Sigmoid colon (tissue), 7 donors: ENCODE results near the gene IFIT1B. TPM values are rescaled to one million over a fixed set of nuclear protein-coding genes. Genes with fewer than 3 reads are reported as not detected.

Source experiments
- DNase-seq: peaks from one replicate; pipeline ENCODE4 v3.0.0-alpha.2; 2019
- H3K27ac ChIP-seq, 4 donors: fragments of 200-600 bp; sonication (generic); one replicate each; pipeline ENCODE4 v1.5.1; 2016 to 2019; ENCODE audit warnings: mild to moderate bottlenecking in 1 of 4
- H3K27me3 ChIP-seq, 3 donors: fragments of 200-600 bp; sonication (generic); one replicate each; pipeline ENCODE4 v1.5.1; 2019; ENCODE audit warnings: mild to moderate bottlenecking in 1 of 3
- H3K36me3 ChIP-seq, 4 donors: fragments of 200-600 bp; sonication (generic); one replicate each; pipeline ENCODE4 v1.5.1; 2016 to 2019
- H3K4me1 ChIP-seq, 4 donors: fragments of 200-600 bp; sonication (generic); one replicate each; pipeline ENCODE4 v1.5.1; 2017 to 2019
- H3K4me3 ChIP-seq, 4 donors: fragments of 200-600 bp; sonication (generic); one replicate each; pipeline ENCODE4 v1.5.1; 2017 to 2019; ENCODE audit warnings: mild to moderate bottlenecking in 2 of 4, moderate library complexity in 1 of 4
- H3K9me3 ChIP-seq, 4 donors: fragments of 200-600 bp in 3 of 4; sonication (generic) in 3 of 4; one replicate each; pipeline versions ENCODE4 v1.5.1 to v1.6.1; 2013 to 2019
- EP300 ChIP-seq, 4 donors: sonication (generic); formaldehyde crosslinking; IDR thresholded peaks; one replicate each; pipeline ENCODE4 v1.6.1; 2017; ENCODE audit warnings: antibody characterized with exemption in 4 of 4
- POLR2A ChIP-seq, 2 donors: fragments of 450-650 bp; IDR thresholded peaks; one replicate each; pipeline ENCODE4 v1.6.1; 2016; ENCODE audit warnings: antibody characterized with exemption in 2 of 2, mild to moderate bottlenecking in 2 of 2, moderate library complexity in 2 of 2
- POLR2AphosphoS5 ChIP-seq, 4 donors: sonication (generic); formaldehyde crosslinking; IDR thresholded peaks; one replicate each; pipeline ENCODE4 v1.6.1; 2017; ENCODE audit warnings: antibody characterized with exemption in 4 of 4
- WGBS, 2 donors: extraction: QIAGEN DNeasy Blood & Tissue Kit; methylation state at CpG; one replicate each; pipeline ENCODE4 v1.1.7; 2013; 5-methylcytosine and 5-hydroxymethylcytosine counted together
- intact Hi-C: fragments of 100-400 bp; cut with DNase I; formaldehyde crosslinking; loops from one replicate; pipeline ENCODE4 v1.15.1; 2023
- polyA plus RNA-seq, 3 donors: library from polyadenylated mRNA; stranded (reverse); fragments of 200-250 nt; gene quantifications; one replicate each; pipeline ENCODE4 v1.2.3, GENCODE V29; 2013
- total RNA-seq, 4 donors: library from RNA; depleted of rRNA; stranded (reverse); fragments of >200 nt; gene quantifications; one replicate each; pipeline ENCODE4 v1.1.0, GENCODE V29; 2016
- TF ChIP-seq, protein P1 (sequence below), 4 experiments: fragments of 450-650 bp in 3 of 4; fragments of 200-600 bp in 1 of 4; IDR thresholded peaks; one replicate each; pipeline ENCODE4 v1.5.1; 2016 to 2019; ENCODE audit warnings: antibody characterized with exemption in 4 of 4, mild to moderate bottlenecking in 3 of 4, moderate library complexity in 2 of 4
- donor health status: healthy with polysubstance abuse.
- donor health status: Bipolar disorder and iron deficiency.
- donor health status: healthy.

IFIT1B gene
- total and polyA plus RNA-seq, 7 donors = not detected

GRCh38 chr10:89355394-89355931, 22.4 kb upstream of the IFIT1B start:
- TF ChIP-seq, protein P1, sequence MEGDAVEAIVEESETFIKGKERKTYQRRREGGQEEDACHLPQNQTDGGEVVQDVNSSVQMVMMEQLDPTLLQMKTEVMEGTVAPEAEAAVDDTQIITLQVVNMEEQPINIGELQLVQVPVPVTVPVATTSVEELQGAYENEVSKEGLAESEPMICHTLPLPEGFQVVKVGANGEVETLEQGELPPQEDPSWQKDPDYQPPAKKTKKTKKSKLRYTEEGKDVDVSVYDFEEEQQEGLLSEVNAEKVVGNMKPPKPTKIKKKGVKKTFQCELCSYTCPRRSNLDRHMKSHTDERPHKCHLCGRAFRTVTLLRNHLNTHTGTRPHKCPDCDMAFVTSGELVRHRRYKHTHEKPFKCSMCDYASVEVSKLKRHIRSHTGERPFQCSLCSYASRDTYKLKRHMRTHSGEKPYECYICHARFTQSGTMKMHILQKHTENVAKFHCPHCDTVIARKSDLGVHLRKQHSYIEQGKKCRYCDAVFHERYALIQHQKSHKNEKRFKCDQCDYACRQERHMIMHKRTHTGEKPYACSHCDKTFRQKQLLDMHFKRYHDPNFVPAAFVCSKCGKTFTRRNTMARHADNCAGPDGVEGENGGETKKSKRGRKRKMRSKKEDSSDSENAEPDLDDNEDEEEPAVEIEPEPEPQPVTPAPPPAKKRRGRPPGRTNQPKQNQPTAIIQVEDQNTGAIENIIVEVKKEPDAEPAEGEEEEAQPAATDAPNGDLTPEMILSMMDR (IDR thresholded peaks at IDR 0.05) = no peak
- no peak for TF ChIP-seq POLR2AphosphoS5 (IDR thresholded peaks at IDR 0.05)
- no peak for TF ChIP-seq EP300 (IDR thresholded peaks at IDR 0.05)
- no peak for TF ChIP-seq POLR2A (IDR thresholded peaks at IDR 0.05)
- no peaks in the 10 kb centered on the region for H3K27me3 ChIP-seq
- intact Hi-C loops = no loop called here
- H3K36me3 ChIP-seq = no peaks in the 10 kb centered on the region
- peaks cover 0 to 25% (median 20%) of the 10 kb centered on the region in 4 donors for H3K4me1 ChIP-seq
- H3K4me3 ChIP-seq = no peak overlapping the region
- DNase-seq = no peak
- H3K27ac ChIP-seq = no peak overlapping the region
- H3K9me3 ChIP-seq = no peaks in the 10 kb centered on the region
- WGBS, 2 donors = 95% methylated on average over 2 of the region's 2 CpGs

DNA sequence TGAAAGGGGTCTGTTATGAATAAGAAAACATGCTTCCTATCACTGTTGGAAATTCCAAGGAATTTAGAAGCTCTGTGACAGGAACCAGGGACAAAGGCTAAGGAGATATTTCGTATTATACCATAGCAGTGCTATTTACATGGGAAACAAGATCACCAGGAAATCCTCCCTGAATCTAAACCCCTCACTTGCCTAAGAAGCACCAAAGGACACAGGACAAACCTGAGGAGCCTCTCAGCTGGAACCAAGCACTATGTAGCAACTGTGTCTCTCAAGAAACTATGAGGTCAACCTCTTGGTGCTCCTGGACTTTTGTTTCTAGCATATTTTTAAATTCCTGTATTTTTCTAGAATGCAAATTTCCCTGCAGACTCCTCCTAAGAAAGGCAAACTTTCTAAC, 20.8 kb upstream of the IFIT1B start:
- Histone ChIP-seq H3K4me3 (no peak overlapping the region), H3K36me3 (no peaks in the 10 kb centered on the region), H3K27me3 (no peaks in the 10 kb centered on the region), H3K27ac (no peak overlapping the region), H3K4me1 (peaks cover 0 to 8% (median 4%) of the 10 kb centered on the region in 4 donors), H3K9me3 (no peaks in the 10 kb centered on the region)
- no peak for DNase-seq
- no peak for TF ChIP-seq POLR2AphosphoS5 (IDR thresholded peaks at IDR 0.05)
- TF ChIP-seq EP300 (IDR thresholded peaks at IDR 0.05) = no peak
- no peak for TF ChIP-seq POLR2A (IDR thresholded peaks at IDR 0.05)
- TF ChIP-seq, protein P1 (IDR thresholded peaks at IDR 0.05) = no peak
- intact Hi-C loops = no loop called here
- 76 to 89% methylated on average over 1 of the region's 1 CpG for WGBS, 2 donors

GRCh38 chr10:89357975-89358374, 19.9 kb upstream of the IFIT1B start:
- intact Hi-C loops = no loop called here
- no peaks in the 10 kb centered on the region for H3K36me3 ChIP-seq
- TF ChIP-seq POLR2A (IDR thresholded peaks at IDR 0.05) (no peak), POLR2AphosphoS5 (IDR thresholded peaks at IDR 0.05) (no peak)
- WGBS, 2 donors = 71 to 91% methylated on average over 2 of the region's 2 CpGs
- H3K27ac ChIP-seq = no peak overlapping the region
- H3K9me3 ChIP-seq = no peaks in the 10 kb centered on the region
- H3K27me3 ChIP-seq = no peaks in the 10 kb centered on the region
- DNase-seq = no peak
- no peak overlapping the region for H3K4me3 ChIP-seq
- no peaks in the 10 kb centered on the region for H3K4me1 ChIP-seq

GRCh38 chr10:89360157-89360556, 17.7 kb upstream of the IFIT1B start:
- Histone ChIP-seq H3K27me3 (no peaks in the 10 kb centered on the region), H3K27ac (no peak overlapping the region), H3K4me1 (peaks cover 0 to 6% (median 2%) of the 10 kb centered on the region in 4 donors), H3K36me3 (no peaks in the 10 kb centered on the region), H3K4me3 (no peak overlapping the region), H3K9me3 (no peaks in the 10 kb centered on the region)
- no peak for DNase-seq
- TF ChIP-seq POLR2A (IDR thresholded peaks at IDR 0.05) = no peak
- TF ChIP-seq POLR2AphosphoS5 (IDR thresholded peaks at IDR 0.05) = no peak
- no peak for TF ChIP-seq EP300 (IDR thresholded peaks at IDR 0.05)
- TF ChIP-seq, protein P1 (IDR thresholded peaks at IDR 0.05) = no peak
- intact Hi-C loops = no loop called here

DNA sequence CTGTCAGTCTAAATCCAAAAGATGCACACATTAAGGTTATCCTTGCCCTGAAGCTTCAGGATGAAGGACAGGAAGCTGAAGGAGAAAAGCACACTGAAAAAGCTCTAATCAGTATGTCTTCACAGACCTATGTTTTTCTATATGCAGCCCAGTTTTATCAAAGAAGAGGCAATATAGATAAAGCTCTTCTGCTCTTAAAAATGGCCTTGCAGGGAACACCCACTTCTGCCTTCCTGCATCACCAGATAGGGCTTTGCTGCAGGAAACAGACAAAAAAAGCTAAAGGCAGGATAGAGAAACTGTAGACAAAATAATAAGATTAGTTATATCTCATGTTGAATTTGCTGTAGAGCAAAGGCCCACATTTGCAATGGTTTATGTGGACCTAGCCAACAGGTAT, 14.9 kb upstream of the IFIT1B start:
- no peaks in the 10 kb centered on the region for H3K36me3 ChIP-seq
- DNase-seq = no peak
- TF ChIP-seq POLR2AphosphoS5 (IDR thresholded peaks at IDR 0.05) (no peak), POLR2A (IDR thresholded peaks at IDR 0.05) (no peak), EP300 (IDR thresholded peaks at IDR 0.05) (no peak)
- no peaks in the 10 kb centered on the region for H3K27me3 ChIP-seq
- H3K4me1 ChIP-seq = peaks cover 0 to 11% (median 9%) of the 10 kb centered on the region in 4 donors
- no peaks in the 10 kb centered on the region for H3K9me3 ChIP-seq
- H3K4me3 ChIP-seq = no peak overlapping the region
- H3K27ac ChIP-seq = no peak overlapping the region
- intact Hi-C loops = no loop called here
